ENCODE data around the gene NTMT2. TPM values are rescaled to one million over a fixed set of nuclear protein-coding genes. Genes with fewer than 3 reads are reported as not detected.
"Not testable (repeated sequence)": the region's sequence is repeated elsewhere in the genome, so short reads cannot be mapped to it uniquely, and the experiment has no call there.

NTMT2 gene
- not detected for polyA plus RNA-seq

DNA sequence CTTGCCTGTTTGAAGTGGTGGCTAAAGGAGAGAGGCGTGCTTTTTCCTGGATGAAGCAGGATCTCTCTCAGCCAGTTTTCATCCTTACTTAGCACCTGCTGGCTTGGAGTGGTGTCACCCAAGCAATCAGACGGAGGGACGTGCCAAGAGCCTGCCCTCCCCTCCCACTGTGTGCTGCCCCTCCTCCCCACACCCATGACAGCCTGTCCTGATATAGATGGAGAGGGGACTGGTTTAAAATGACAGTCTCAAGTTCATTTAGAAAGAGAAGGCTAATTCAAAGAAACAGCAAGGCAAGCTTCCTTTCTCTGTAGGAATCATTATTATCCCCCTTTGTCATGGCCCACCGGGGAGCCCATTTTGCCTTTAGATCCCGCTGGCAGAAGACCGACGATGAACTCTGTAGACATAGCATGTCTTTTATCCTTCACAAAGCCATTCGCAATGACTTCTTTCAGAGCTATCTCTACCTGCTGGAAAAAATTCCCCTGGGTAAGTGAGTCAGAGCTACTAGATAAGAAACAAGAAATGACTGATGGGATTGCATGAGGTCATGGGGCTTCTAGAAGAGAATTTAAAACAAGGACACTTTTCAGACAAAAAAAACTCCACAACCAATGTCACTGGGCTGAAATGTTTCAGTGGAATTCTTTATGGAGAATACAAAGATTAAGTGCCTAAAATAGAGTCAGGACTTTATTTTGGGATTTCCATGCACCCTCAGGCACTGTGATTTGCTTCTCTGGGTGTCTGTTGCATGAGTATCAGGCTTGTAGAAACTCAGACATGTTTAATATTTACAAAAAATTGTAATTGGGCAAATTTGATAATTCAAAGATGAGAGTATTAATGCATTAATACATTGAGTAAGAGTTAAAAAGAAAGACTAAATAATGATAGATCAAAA is at the start of gene NTMT2:
TSS of gene NTMT2 (plus strand) at position 190 of the 907 bp plus-strand sequence. CDS start at position 339, 149 bp downstream.
- H3K27ac ChIP-seq (ENCODE audit: low read depth, low read length): no peak within 1 kb of the TSS
- WGBS, 3 donors: 20 to 62% (median 56%) methylated on average over 8 of the region's 8 CpGs

DNA sequence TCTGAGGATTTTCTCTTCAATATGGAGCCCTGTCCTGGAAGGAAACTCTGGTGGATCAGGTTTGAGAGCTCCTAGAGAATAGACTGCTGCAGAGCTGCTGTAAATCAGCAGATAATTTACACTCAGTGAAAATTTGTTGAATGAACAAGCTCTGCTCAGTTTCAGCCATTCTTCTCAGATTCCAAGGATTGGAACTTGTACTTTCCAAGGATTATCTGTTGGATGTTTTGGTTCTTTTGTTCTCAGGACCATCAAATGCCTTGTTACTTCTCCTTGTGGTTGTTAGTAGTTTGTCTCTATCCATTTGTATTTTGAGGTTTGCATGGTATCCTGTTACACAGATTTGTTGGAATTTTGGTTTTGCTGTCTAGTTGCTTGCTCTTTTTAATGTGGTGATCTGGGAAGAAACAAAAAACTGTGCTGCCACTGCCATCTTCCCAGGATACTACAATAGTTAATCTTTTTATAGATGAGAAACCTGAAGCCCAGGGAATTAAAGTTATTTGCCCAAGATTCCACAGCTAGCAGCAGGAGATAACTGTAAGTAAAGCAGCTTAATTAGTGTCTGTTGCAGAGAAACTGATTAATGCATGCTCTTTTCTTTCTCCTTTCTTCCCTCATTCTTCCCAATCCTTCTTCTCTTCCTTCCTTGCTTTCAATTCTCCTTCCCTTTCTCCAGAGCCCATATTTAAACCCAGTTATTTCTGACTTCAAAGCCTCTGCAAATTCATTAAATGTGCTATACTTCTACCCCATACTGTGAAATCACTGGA is 49.6 kb upstream of the NTMT2 start:
- no peak overlapping the region for H3K27ac ChIP-seq (ENCODE audit: low read depth, low read length)

DNA sequence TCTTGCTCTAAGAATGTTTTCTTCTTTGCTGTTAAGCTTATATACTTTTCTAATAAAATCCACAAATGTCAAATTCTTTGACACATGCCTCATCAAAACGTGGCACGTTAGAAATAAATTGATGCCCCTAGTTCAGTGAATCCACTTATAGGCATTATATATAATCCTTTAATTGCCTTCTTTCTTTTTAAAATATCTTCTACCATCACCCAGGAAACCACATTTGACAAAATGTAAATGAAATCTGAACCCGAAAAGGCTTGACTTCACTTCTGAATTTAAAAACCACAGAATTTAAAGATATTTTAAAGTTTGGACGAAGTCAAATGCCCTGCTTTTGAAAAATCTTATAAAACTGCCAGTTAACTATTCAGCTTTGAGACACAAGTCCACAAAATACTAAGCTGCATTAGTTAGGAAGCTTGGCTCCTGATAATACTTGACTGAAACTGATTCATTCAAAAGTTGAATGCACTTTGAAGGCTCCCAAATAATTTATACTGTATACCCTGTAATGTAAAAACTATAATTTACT is 48.9 kb upstream of the NTMT2 start:
- no peak overlapping the region for H3K27ac ChIP-seq (ENCODE audit: low read depth, low read length)
- WGBS, 3 donors: 50 to 74% (median 66%) methylated on average over 4 of the region's 4 CpGs

DNA sequence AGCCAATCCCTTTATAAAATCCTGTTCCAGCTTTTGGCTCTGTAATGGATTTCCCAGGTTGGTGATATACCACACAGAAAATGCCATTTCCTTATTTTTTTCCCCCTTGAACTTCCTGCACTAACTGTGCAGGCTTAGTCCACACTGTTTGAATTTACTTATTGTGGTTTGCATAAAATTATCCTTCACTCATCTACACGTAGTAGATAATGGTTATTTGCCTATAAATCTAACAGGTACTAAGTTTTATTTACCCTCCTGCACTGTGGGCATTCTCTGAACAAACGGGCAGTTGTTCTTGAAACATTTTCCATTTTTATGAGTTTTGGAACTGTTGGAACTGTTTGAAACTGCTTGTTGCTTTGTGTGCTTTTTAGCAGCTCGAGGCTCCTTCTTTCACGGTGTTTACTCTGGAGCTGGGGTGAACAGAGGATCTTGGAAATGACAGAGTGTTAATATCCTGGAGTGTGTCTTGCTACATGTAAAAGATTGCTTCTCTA is 48.3 kb upstream of the NTMT2 start:
- H3K27ac ChIP-seq (ENCODE audit: low read depth, low read length): no peak overlapping the region
- 11 to 34% (median 28%) methylated on average over 4 of the region's 4 CpGs for WGBS, 3 donors

DNA sequence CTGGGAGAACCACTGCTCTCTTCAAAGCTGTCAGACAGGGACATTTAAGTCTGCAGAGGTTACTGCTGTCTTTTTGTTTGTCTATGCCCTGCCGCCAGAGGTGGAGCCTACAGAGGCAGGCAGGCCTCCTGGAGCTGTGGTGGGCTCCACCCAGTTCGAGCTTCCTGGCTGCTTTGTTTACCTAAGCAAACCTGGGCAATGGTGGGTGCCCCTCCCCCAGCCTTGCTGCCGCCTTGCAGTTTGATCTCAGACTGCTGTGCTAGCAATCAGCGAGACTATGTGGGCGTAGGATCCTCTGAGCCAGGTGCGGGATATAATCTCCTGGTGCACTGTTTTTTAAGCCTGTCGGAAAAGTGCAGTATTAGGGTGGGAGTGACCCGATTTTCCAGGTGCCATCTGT is 32.6 kb upstream of the NTMT2 start:
- not testable (repeated sequence) for H3K27ac ChIP-seq (ENCODE audit: low read depth, low read length)
- 82 to 86% (median 82%) methylated on average over 7 to 8 of the region's 8 CpGs for WGBS, 3 donors

DNA sequence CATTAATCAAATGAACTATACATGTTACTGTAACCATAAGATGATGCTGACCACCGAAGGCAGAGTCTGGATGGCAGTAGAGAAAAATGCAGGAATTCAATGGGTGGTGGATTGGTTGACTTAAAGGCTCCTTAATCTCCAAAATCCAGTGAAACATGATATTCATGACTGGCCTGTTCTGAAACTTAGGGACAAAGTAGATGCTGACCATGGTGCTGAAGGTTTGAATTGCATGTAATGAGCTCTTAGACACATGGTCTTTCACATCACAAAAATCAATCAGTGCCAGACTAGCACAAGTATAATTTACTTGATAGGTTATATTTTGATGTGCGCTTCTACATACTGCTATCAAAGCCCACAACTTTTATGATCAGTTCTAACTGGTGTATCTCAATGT is 30.9 kb upstream of the NTMT2 start:
- no peak overlapping the region for H3K27ac ChIP-seq (ENCODE audit: low read depth, low read length)
- WGBS, 3 donors: 74 to 81% (median 77%) methylated on average over 2 of the region's 2 CpGs

DNA sequence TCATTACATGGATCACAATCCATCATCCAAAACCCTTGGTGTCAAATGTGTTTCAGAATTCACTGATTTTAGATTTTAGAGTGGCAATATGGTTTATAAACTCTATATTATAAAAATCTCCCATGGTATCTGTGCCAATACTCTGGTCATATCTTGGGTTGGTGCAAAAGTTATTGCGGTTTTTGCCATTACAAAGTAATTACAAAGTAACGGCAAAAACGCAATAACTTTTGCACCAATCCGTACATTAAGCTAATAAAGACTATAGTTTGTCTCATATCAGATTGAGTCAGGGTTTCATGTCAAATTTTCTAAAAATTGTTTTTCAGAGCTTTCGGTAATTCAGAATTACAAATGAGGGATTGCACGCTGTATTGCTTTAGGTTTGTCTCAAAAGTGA is 23.4 kb upstream of the NTMT2 start:
- no peak overlapping the region for H3K27ac ChIP-seq (ENCODE audit: low read depth, low read length)
- 91 to 97% (median 92%) methylated on average over 6 of the region's 6 CpGs for WGBS, 3 donors

DNA sequence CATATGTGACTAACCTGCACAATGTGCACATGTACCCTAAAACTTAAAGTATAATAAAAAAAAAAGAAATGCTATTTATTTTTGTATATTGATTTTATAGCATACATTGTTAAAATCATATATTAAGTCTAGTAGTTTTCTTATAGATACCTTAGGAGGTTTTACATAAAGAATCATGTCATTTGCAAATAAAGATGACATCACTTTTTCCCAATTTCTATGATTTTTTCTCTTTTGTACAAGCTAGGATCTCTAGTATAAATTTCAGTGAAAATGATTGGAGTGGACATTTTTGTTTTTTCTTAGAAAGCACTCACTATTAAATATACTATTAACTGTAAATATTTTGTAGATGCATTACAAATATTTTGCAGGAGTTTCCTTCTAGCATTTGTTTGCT is 20.5 kb upstream of the NTMT2 start:
- H3K27ac ChIP-seq (ENCODE audit: low read depth, low read length): no peak overlapping the region

DNA sequence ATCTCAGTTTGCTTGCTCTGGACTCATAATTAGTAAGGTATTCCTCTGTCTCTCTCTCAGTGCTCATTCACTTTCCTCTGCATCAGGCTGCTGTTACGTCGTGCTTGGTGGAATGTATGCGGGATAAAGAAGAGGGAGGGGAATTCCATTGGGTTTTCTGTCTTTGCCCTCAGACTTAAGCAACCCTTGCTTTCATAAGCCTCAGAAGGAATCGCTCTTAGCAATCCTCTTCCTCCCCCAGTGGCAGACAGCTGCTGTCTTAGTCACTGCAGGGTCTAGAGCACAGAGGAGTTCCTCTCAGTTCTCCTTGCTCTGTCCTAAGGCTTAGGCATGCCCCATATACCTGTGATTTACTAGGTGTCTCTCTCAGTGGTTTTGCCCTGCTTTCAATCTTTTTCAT is 19.1 kb upstream of the NTMT2 start:
- 32 to 55% (median 35%) methylated on average over 4 of the region's 4 CpGs for WGBS, 3 donors
- H3K27ac ChIP-seq (ENCODE audit: low read depth, low read length): no peak overlapping the region

DNA sequence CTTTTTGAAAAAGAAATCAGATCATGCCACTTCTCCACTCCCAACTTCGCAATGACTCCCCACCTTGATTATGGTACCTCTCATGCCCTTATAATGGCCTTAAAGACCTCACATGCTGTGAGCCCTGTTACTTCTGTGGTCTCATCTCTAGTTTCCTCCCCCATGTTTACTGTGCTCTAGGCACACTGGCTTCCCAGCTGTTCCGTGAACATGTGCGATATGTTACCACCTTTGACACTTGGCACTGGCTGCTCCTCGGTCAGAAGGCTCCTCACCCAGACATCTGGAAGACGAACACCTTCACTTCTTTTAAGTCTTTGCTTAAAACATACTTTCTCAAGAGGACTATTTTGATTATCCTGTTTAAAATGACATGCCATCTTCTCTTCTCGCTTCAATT is 14.3 kb upstream of the NTMT2 start:
- WGBS, 3 donors: 71 to 85% (median 82%) methylated on average over 6 of the region's 6 CpGs
- H3K27ac ChIP-seq (ENCODE audit: low read depth, low read length): no peak overlapping the region

DNA sequence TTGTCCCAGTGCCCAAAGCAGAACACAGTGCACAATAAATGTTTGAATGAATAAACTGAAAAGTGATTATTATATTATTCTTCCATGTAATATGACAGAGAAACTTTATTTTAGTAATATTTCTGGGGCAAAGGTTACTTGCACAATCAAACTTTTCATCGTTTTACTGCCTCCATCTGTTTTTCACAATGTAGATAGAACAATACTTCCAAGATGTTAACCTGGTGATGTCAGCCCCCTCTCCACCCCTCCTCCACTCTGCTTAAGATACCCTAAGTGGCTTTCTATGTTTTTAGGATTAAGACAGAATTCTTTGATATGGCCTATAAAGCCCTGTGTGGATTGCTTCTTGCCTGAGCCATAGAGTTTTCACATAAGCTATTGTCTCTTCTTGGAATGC is 13.8 kb upstream of the NTMT2 start:
- 44 to 65% (median 64%) methylated on average over 1 of the region's 1 CpG for WGBS, 3 donors
- H3K27ac ChIP-seq (ENCODE audit: low read depth, low read length): no peak overlapping the region

DNA sequence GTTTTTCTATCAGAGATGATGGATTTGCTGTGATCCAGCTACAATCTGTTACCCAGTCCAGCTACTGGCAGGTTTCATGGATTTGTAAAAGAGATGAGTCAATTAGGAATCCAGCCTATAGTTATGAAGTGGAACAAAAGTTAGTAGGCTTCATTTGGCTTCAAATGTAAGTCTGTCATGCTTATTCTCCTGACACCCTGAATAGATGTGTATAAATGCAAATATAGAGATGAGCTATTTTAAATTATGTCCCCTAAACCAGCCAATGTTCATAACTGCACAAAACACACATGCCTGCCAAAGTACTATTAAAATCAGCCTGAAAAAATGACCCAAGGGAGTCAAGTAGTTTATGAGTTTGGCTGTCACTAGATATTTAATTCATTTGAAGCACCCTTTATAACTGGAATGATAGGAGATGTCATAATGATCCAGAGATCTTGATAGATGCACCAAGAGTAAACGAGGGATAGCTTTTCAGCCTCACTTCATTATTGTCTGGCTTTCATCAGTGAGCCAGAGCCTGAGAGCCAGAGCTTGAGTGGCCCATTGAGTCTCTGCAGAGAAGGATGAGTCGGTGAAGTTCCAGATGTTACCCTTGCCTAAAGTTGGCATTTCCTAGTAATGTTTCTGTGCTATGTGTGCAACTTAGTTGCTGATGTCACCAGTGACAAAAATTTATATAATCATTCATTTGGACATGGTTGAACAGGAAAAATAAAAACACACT is 11.8 kb upstream of the NTMT2 start:
- WGBS, 3 donors: 49 to 56% (median 52%) methylated on average over 2 of the region's 2 CpGs
- no peak overlapping the region for H3K27ac ChIP-seq (ENCODE audit: low read depth, low read length)

DNA sequence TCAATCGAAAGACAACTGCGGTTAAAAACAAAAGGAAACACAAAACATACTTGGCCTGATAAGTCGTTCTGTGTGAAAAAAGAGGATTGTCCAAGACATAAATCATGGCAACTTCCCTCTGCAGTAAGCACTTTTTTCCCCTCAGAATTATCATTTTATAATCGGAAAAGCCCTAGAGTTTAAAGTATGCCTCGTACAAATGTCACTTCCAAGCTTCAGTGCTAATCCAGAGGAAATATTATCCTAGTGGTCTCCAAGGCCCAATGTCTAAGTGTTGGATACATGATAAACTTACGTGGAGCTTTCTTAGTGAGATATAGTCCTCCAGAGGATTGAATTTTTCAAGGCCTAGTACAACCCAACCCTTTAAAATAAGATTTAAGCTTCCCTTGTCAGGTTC is 11.2 kb upstream of the NTMT2 start:
- no peak overlapping the region for H3K27ac ChIP-seq (ENCODE audit: low read depth, low read length)
- WGBS, 3 donors: 53 to 71% (median 53%) methylated on average over 6 of the region's 6 CpGs

DNA sequence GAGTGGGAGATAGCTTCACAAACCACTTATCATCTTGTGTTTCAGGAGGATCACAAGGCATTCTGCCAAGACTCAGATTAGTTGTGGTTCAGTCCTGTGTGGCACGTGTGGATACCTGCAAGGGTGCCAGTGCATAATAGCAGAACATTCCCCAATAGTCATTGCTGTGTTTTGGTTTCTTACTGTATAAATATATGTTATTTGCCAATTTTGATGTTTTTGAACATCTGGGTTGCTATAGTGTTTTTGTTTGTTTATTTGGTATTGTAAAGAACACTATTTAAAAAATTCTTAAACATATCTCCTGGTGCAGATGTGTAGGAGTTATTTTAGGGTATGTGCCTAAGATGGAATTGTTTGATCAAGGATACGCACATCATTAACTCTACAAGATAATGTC is 5.4 kb upstream of the NTMT2 start:
- H3K27ac ChIP-seq (ENCODE audit: low read depth, low read length): no peak overlapping the region
- WGBS, 3 donors: 76 to 81% (median 78%) methylated on average over 2 of the region's 2 CpGs

DNA sequence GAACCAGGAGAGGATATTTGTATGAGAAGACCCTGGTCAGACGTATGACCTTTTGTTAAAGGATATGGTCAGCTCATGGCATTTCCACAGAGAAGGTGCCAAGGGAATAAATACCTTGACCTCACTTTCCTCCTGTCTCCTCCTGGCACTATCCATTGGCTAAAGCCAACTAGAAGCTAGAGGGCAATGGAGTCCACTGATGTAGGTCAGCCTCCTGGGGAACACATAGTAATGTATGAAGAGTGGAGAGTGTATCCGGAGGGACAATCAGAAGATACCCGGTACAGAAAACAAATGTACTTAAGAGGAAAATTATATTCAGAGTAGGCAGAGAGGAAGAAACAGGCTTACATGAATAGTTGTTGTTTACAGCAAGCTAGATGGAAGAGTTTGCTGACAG is 698 bp upstream of the NTMT2 start:
- WGBS, 3 donors: 79 to 89% (median 89%) methylated on average over 3 of the region's 3 CpGs
- no peak overlapping the region for H3K27ac ChIP-seq (ENCODE audit: low read depth, low read length)

DNA sequence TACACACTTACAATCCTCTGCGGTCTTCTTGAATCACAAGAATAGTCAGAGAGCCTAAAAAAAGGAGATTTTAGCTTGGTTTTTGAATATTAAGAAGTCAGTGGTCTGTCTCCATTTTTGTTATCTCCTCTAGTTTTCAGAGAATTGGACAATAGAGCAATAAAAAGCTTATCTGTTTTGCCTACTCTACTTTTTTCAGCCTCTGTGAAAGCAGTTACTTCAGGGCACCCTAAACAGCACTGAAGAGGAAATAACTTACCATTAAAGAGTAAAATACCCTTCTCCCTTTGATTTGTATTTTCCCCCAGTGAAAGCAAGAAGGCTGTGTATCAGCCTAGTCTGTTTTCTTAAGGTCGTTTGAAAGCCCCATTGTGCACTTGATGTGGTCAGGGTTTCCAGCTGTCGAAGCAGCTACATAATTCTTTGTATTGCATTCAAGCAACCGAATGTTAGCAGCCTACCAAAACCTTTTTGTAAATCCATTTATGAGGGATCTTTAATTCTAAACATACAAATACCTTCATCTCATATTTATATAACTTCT is 1.0 kb downstream of the NTMT2 start:
- no peak overlapping the region for H3K27ac ChIP-seq (ENCODE audit: low read depth, low read length)
- WGBS, 3 donors: 45 to 55% (median 47%) methylated on average over 4 of the region's 4 CpGs

DNA sequence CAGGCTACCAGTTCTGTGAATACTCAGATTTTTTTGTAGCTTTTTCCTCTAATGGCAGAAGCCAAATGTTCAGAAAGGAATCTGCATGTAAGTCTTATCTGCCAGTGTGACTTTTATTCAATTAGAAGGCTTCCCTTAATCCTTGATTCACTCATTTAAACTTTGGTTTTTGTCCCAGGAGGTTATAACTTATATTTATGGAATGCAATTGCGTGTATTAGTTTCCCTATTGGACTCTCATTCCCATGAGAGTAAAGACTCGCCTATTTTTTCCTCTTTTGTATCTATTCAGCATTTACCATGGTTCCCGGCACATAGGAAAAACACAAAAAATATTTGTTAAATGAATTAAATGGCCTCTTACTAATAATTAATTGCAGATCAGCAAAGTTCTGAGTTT is 3.5 kb downstream of the NTMT2 start:
- no peak overlapping the region for H3K27ac ChIP-seq (ENCODE audit: low read depth, low read length)
- WGBS, 3 donors: 36 to 71% (median 63%) methylated on average over 3 of the region's 3 CpGs

DNA sequence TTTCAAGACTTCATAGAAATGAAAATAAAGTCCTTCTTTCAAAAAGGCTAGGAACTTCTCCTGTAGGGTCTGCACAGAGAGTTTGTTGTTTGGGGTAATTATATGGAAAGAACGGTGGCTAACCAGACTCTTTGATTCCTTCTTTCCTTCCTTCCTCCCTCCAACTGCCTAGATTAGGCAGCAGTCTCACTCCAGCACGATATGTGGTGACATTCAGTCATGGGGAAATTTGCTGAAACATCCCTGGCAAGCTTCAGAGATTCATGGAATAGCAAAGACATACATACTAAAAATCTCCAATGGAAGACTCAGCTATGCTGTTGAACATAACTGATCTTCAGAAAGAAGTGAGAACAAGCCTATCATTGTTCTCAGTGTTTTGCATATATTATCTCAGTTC is 4.3 kb downstream of the NTMT2 start:
- no peak overlapping the region for H3K27ac ChIP-seq (ENCODE audit: low read depth, low read length)
- 23 to 38% (median 29%) methylated on average over 2 of the region's 2 CpGs for WGBS, 3 donors

Data from adipose tissue (tissue), 3 donors.